GM19023 (cell line): Measurements from ENCODE around the gene MTUS2.
"Not testable (repeated sequence)": the region's sequence is repeated elsewhere in the genome, so short reads cannot be mapped to it uniquely, and the experiment has no call there.

Experiments
- ATAC-seq: cut with Tn5 transposase; IDR thresholded peaks from one replicate; pipeline ENCODE4 v1.9.1; 2021; ENCODE audit warnings: mild to moderate bottlenecking, moderate library complexity; ENCODE audit not compliant: unreplicated experiment

Gene MTUS2

GRCh38 chr13:29156136-29156535 is 336.0 kb downstream of the MTUS2 start:
- no peak for ATAC-seq

GRCh38 chr13:29159871-29160270 is 339.7 kb downstream of the MTUS2 start:
- no peak for ATAC-seq

GRCh38 chr13:29160862-29161261 is 340.7 kb downstream of the MTUS2 start:
- no peak for ATAC-seq

- ATAC-seq, result no peak
Measured at GRCh38 chr13:29161676-29162075, 341.5 kb downstream of the MTUS2 start.

- ATAC-seq, result no peak
Measured at GRCh38 chr13:29162638-29163235, 342.6 kb downstream of the MTUS2 start.

GRCh38 chr13:29164116-29164515 is 344.0 kb downstream of the MTUS2 start:
- no peak for ATAC-seq

GRCh38 chr13:29165216-29165615 is 345.1 kb downstream of the MTUS2 start:
- ATAC-seq, result no peak

GRCh38 chr13:29165840-29166239 is 345.7 kb downstream of the MTUS2 start:
- ATAC-seq, result no peak

GRCh38 chr13:29170436-29171082 is 350.4 kb downstream of the MTUS2 start:
- no peak for ATAC-seq

GRCh38 chr13:29171244-29171643 is 351.1 kb downstream of the MTUS2 start:
- ATAC-seq, result no peak

GRCh38 chr13:29174093-29174492 is 354.0 kb downstream of the MTUS2 start:
- no peak for ATAC-seq

GRCh38 chr13:29175250-29175873 is 355.2 kb downstream of the MTUS2 start:
- ATAC-seq, result no peak

- ATAC-seq, result no peak
Measured at GRCh38 chr13:29180055-29180454, 359.9 kb downstream of the MTUS2 start.

GRCh38 chr13:29182216-29182615 is 362.1 kb downstream of the MTUS2 start:
- no peak for ATAC-seq

- ATAC-seq, result no peak
Measured at GRCh38 chr13:29185926-29186325, 365.8 kb downstream of the MTUS2 start.

- no peak for ATAC-seq
Measured at GRCh38 chr13:29187584-29187983, 367.4 kb downstream of the MTUS2 start.

- no peak for ATAC-seq
Measured at GRCh38 chr13:29190298-29190697, 370.2 kb downstream of the MTUS2 start.

- ATAC-seq, result no peak
Measured at GRCh38 chr13:29193083-29193482, 372.9 kb downstream of the MTUS2 start.

- no peak for ATAC-seq
Measured at GRCh38 chr13:29195456-29195855, 375.3 kb downstream of the MTUS2 start.

GRCh38 chr13:29196409-29197074 is 376.4 kb downstream of the MTUS2 start:
- ATAC-seq, result peak; percentile 94

- not testable (repeated sequence) for ATAC-seq
Measured at GRCh38 chr13:29202753-29203152, 382.6 kb downstream of the MTUS2 start.

GRCh38 chr13:29204651-29205050 is 384.5 kb downstream of the MTUS2 start:
- ATAC-seq, result no peak
